Measurements from ENCODE around the gene RABGAP1L. TPM values are rescaled to one million over a fixed set of nuclear protein-coding genes. Genes with fewer than 3 reads are reported as not detected.

Gene RABGAP1L
- total RNA-seq (2022; extraction: Qiagen RNA extraction): 4.0 to 5.7 TPM (median 4.7 TPM) in 5 replicates

DNA sequence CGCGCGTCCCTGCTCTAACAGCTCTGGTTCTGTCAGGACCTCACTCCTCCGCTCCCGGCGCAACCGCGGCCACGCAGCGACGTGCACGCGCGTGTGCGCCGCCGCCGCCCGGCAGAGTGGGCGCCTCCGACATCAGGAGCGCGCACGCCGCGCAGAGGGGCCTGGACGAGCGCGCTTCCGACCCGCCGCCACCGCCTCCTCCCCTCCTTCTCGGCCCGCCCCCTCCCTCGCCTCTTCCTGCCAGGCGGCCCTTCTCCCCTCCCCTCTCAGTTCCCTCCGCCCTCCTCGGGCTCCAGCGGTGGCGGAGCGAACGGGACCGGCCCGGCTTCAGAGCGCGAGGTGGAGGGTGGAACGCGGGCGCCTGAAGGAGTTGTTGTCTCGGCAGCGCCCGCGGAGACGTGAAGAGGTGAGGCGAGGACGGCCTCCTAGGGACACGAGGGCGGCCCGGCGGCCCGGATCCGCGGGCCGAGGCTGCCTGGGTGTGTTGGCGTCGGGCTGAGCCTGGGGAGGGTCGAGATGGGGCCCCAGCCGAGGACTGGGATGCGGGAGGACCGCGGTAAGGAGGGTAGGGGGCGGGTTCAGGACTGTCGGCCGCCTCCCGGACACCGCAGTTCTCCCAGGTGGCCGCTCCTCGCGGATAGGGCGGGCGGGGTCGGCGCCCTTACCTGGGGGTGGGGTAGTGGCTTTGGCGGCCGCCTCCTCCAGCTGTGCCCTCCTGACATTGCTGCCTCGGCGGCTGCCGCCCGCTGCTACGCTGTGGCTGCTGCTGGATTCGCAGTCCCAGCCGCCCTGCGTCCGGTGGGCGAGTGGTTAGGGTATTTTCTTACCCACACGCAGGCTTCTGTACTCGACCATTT is at the start of gene RABGAP1L:
Gene RABGAP1L (plus strand): TSS at position 269 of the 857 bp plus-strand sequence.

GRCh38 chr1:174447866-174448530 is 288.7 kb downstream of the RABGAP1L start, which contains the start of gene GPR52:
Gene GPR52, plus strand, starts transcription at chr1:174447964. Its CDS starts 148 bp downstream, at chr1:174448112.

DNA sequence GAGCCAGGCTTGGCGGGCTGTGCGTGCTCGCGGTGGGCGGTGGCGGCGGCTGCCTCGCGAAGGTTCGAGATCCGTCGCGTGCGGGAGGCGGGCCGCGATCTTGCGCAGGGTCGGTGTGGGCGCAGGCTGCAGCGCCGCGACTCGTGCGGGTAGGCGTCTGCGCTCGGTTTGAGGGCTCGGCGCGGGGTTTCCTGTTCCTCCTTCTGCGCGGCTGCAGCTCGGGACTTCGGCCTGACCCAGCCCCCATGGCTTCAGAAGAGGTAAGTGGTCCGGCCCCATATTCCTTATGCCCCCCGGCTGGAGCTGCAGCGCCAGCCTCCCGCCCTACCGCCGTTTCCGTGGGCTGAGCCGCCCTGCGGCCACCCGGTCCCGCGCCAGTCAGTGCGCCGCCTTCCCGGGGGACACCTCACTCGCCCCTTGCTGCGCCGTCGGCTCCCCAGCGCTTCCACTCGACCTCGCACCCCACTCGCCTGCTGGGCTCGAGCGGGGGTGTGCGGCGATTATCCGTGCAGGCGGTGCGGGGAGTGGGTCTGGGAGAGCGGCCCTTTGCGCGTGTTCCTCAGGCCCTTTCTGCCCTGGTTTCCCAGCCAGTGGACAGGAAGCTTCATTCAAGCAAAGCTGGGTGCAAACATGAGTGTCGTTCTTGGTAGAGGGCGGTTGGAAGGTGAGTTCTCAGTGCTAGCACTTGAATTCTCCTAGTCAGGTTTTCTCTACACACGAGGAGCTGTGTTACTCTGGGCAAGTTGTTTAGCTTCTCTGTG is 840.8 kb downstream of the RABGAP1L start, which contains the start of gene CACYBP:
Gene CACYBP (plus strand): TSS at position 12 of the 761 bp plus-strand sequence. CDS start 234 bp downstream, at position 246.

GRCh38 chr1:175023043-175023921 is 864.0 kb downstream of the RABGAP1L start, which contains the start of gene MRPS14:
Gene MRPS14, minus strand, starts transcription at chr1:175023425. Its CDS starts 17 bp downstream, at chr1:175023408.

Other genes with a start within 250 kb of the RABGAP1L start
- gene SERPINC1, start 242.2 kb upstream of the RABGAP1L start, total RNA-seq (2022; extraction: Qiagen RNA extraction): not detected in 5 replicates
- 4.6 to 6.5 TPM (median 5.6 TPM) in 5 replicates for gene RC3H1, start 137.2 kb upstream of the RABGAP1L start, total RNA-seq (2022; extraction: Qiagen RNA extraction)

All from A549 treated with Mapracorat at 1 μM for 4 hours (cell line).